HT1080 (cell line): ENCODE data around the gene COL15A1. TPM values are rescaled to one million over a fixed set of nuclear protein-coding genes. Genes with fewer than 3 reads are reported as not detected.

Source experiments
- DNase-seq: peaks from one replicate; pipeline ENCODE4 v3.0.0-alpha.2; 2015; ENCODE audit warnings: low read depth
- total RNA-seq: library from RNA; depleted of rRNA; stranded (reverse); fragments of >200 nt; shearing (Covaris generic); gene quantifications from 2 replicates; pipeline ENCODE4 v1.2.3, GENCODE V29; 2014

COL15A1 gene
- total RNA-seq, 1 experiment from 2014 or later = 0.14 TPM

GRCh38 chr9:98944057-98944733, 488 bp downstream of the COL15A1 start:
- no peak for DNase-seq

DNA sequence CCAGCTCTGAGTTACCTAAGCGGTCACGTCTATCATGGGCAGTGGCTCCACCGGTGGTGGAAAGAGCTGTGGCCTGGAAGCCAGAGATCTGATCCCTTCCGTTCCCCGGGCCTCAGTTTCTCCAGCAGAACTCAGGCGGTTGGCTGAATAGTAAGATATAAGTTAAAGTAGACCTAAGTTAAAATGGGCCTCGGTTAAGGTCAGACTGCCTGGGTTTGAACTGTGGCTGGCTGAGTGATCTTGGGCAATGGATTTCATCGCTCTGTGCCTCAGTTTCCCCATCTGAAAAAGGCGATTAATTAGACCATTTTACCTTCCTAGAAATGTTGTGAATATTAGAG, 997 bp downstream of the COL15A1 start:
- no peak for DNase-seq

DNA sequence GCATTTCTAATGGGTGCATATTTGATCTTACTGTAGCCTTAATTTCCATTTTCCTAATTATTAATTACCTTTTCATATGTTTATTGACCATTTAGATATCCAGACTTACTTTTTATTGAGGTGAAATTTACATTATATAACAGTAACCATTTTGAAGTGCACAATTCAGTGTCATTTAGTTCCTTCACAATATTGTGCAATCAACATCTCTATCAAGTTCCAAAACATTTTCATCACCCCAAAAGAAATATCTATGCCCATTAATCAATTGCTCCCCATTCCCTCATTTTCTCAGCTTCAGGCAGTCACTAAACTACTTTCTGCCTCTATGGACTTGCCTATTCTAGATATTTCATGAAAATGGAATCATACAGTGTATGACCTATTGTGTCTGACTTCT, 5.9 kb downstream of the COL15A1 start:
- no peak for DNase-seq

DNA sequence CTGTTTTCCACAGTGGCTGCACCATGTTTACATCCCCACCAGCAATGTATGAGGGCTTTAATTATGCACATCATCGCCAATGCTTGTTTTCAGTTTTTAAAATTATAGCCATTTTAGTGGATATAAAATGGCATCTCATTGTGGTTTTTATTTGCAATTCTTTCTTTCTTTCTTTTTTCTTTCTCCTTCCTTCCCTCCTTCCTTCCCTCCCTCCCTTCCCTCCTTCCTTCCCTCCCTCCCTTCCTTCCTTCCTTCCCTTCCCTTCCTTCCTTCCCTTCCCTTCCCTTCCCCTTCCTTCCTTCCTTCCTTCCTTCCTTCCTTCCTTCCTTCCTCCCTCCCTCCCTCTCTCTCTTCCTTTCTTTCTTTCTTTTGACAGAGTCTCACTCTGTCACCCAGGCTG, 6.6 kb downstream of the COL15A1 start:
- DNase-seq = no peak

DNA sequence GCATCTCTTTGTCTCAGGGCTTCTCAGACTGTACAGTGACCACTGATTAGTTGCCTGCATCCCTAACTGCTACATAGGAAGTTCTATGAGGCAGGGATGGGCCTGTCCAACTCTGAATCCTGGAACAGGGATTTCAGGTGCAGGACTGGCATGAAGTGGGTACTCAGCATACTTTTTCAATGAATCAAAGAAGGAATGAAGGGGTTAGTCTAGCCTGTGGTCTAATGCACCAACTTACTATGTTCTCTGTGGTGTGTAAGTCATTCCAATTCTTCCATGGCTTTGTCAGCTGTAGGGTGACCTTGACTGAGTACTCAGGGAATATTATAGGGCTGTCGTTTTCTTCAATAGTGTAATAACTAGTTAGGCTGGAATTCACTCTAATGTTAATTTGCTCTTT, 8.3 kb downstream of the COL15A1 start:
- peak; percentile 3 for DNase-seq

DNA sequence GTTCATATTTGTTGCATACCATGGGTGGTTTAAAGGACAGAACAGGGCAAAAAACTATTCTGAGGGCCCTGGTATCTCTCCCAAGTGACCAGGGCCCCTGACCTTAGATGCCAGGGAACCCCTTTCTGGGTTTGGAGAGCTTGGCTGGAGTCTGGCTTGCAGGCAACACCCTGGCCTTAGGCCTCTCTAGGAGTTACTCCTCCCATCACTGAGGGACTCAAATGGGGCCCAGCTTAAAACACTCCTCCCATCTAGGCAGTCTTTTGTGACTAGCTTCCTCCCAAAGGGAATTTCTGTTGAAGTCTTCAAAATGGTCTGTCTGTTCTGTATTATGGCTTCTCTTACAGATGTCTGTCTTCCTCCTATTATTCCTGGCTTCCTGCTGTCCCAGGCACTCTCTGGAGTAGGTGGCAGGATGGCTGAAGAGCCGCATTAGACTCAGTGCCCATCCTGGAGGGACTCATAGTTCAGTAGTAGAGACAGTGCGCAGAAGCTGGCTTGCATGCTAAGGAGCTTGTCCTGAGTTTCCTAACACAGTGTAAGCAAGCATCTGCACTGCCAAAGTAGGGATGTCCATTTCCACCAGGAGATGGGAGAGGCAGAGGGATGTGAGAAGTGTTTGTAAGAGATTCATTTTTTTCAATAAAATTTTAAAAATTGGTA, 10.0 kb downstream of the COL15A1 start:
- DNase-seq = no peak

DNA sequence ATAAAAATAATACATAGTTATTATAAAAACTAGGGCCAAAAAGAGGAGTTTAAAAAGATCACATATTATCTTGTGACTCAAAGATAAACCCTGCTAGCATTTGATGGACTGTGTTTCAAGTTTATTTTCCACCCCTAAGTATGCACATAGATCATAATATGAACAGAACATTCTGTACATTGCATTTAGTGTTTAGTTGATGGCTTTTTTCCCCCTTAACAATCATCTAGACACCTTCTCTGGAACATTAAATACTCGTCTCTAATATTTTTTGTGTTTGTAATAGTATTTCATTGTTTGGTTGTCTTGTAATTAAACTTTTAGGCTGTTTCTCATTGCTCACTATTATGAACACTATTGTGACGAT, 10.5 kb downstream of the COL15A1 start:
- DNase-seq = no peak

DNA sequence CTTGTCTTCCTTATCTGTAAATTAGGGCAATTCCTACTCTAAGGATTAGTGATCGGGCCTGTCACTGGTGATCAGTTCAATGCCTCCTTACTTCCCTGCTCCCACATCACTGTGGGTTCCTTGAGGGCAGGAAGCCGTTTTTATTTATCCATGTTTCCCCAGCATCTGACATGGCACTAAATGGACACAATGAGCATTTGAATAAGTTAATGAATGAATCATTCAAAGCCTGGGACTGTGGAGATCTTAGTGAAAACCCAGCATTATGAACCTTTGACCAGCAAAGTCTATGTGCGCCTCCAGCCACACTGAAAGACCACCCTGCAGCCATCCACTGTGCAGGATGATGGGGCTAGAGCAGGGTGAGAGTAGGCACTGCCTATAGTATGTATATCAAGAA, 11.6 kb downstream of the COL15A1 start:
- no peak for DNase-seq

DNA sequence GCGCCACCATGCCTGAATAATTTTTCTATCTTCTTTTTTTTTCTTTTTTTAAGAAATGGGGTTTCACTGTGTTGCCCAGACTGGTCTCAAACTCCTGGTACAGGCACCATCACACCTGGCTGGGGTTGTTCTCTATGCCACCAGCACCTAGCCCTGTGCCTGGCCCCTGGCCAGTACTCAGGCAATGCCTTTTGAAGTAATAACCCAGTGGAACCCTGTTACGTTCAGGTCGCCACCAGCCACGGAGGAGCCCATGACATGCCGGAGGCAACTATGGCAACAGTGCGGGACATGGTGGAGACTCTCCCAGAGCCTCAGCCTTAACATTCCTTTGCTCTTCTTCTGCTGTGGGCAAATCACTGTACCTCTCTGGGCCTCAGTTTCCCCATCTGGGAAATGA, 14.1 kb downstream of the COL15A1 start:
- DNase-seq = no peak

DNA sequence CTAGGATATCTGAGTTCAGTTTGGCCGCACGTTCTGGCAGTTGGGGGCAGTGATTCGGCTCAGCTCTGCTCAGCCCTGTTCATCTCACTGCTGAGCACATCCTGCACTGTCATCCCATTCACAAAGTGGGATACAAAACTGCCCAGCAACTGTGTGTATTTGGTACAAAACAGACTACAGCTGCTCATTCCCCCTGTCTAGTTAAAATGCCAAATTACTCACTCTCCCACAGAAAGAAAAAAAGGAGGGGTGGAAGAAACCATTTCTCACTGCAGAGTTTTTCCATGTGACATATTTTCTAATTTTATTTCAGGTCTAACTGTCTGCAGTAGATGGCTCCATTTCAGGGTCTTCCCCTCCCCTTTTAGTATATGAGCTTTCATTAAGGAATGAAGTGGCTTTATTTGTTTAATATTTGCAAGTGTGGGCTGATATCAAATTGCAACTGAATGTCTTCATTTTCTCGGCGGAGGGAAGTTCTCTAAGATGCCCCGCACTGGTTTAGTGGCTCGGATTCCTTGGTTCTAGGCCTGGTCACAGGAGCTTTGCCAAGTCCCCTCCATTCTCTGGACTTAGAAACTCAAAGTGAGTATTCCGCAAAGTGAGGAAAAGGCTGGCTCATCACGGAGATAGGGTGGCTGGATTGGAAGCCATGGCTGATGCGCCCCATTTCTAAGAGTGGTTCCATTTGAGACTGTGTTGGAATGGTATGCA, 14.7 kb downstream of the COL15A1 start:
- peak; percentile 46 for DNase-seq

DNA sequence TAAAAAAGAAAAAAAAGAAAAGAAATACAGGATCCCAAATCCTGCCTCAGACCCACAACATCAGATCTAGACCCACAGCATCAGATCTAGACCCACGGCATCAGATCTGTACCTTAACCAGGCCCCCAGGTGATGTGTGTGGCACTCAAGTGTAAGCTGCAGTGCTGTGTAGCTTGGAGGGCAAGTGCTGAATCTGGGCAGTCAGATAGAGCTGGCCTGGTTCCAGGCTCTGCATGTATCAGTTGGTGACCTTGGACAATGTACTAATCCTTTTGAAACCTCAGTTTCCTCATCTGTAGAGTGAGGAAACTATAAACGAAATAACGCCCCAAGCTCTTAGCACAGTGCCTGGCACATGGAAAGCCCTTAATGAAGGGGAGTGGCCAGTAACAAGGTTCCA, 16.7 kb downstream of the COL15A1 start:
- DNase-seq = no peak

DNA sequence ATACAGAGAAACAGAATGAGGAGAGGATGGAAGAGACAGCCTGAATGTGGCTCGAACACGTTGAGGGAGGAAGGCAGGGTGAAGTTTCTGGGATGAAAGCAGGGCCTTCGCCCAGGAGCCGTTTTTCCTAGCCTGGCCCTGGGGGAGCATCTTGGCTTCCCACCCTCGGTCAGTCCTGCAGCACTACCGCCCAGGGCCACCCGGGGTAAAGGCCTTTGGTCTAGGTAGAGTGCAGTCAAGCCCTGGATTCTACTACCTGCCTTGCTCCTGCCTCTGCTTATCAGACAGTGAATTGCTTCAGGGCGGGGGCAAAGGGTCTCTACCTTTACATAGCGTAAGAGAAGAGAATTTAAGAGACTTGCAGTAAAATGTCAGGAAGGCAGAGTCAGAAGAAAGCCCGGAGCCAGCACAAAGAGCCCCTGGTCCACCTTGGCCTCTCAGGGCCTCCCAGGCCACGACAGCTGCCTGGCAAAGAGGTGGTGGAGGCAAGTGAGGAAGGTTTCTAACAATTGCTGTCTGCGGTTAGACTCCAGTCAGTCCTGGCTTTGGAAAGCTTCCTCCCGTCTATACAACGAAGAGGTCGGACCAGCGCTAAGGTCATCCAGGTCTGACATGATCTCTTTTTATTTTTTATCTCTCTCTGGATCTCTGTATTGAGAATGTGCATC, 17.9 kb downstream of the COL15A1 start:
- DNase-seq = no peak

- DNase-seq = no peak
Measured at GRCh38 chr9:98962181-98962560, 18.5 kb downstream of the COL15A1 start.

- no peak for DNase-seq
Measured at GRCh38 chr9:98962861-98963260, 19.2 kb downstream of the COL15A1 start.

DNA sequence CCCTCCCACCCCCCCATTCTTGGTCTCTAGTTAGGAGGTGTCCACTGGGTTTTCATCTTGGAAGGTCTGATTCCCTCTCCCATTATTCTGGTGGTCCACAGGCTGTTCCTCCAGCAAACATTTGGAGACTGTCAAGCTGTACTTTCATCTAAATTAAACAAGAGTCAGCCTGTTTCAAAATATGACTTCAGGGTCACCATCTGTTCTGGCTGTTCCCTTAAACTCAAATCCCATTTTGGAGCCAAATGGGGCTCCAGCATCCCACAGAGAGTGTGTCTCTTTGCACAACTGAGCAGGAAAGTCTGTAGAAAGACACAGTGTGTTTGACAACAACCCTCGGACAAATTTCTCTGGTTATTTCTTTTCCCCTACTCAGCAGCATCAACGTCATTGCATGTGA, 20.5 kb downstream of the COL15A1 start:
- DNase-seq = no peak

GRCh38 chr9:98964911-98965336, 21.2 kb downstream of the COL15A1 start:
- no peak for DNase-seq

- DNase-seq = no peak
Measured at GRCh38 chr9:98966676-98967075, 23.0 kb downstream of the COL15A1 start.

DNA sequence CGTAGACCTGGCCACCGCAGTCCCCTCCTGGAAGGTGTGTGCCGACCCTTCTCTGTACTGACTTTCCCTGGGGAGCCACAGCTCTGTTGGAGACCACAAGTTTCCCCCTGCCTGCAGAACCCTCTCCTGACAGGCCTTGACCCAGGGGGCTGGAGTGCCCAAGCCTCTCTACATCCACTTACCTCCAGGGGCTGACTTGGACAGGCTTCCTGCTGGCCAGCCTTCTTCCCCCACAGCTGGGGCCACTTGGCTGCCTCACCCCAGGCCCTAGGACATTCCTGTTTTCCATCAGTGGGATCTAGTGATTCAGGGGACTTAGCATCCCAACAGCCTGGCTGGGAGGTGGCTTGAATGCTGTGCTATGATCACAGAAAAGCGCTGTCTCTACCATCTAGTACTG, 23.6 kb downstream of the COL15A1 start:
- no peak for DNase-seq

DNA sequence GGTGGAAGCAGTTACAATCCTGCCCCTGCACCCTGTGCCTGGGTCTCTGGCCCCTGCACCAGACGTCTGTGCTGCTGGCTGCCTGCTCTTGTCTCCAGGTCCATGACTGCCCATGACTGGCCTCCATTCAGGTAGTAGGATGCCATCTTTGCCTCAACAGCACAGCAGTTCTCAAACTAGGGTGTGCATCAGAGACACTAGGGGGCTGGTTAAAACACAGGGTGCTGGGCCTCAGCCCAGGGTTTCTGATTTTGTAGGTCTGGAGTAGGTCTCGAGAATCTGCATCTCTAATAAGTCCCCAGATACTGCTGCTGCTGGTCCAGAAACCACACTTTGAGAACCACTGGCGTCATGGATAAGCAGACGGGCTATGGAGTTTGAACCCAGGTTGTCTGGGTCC, 24.0 kb downstream of the COL15A1 start:
- no peak for DNase-seq

DNA sequence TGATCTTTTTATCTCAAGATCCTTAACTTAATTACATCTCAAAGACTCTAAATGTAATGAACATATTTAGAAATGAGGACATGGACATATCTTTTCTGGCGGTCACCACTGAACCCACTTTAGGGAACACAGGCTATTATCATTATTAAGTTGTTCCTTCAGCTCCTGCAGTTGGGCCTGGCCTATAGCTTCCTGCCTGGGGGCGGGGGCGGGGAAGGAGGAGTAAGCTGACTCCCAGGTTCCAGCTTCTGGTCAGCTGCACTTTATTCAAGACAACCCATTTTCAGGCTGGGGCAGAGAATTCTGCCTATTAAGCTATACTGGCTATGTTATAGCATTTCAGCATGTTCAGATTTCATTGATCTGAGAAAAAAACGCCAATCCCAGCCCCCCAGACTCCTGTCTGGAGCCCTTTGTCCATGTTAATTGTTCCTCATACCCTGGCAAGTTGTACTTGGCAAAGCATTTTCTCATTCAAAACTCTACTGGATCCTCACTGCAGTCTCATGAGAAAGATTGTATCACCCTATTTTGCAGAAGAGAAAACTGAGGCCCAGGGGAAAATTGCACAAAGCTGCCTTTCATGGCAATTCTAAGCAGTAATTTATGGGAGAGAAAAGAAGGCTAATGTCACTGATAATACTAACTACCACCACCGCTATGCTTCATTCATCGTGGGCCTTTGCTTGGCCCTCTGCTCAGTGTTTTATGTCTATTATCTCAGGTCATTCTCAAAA, 25.1 kb downstream of the COL15A1 start:
- no peak for DNase-seq

GRCh38 chr9:98970532-98971041, 26.9 kb downstream of the COL15A1 start:
- DNase-seq = no peak
